HCT116 (cell line): ENCODE results near the gene DYNLT2.

Experiments used
- CEBPB ChIP-seq: IDR thresholded peaks from 2 replicates; pipeline ENCODE4 v1.6.1; 2012; ENCODE audit warnings: low read depth
- CTCF ChIP-seq, 3 experiments: fragments of 200-600 bp in 1 of 3; sonication (generic) in 1 of 3; IDR thresholded peaks in 2 of 3; conservative IDR thresholded peaks in 1 of 3; 2 replicates each; pipeline ENCODE4 v1.5.1; 2012 to 2017; ENCODE audit warnings: low read depth in 2 of 3, low read length in 2 of 3, antibody characterized with exemption in 1 of 3, borderline replicate concordance in 1 of 3, control low read depth in 1 of 3, mild to moderate bottlenecking in 1 of 3, mixed read lengths in 1 of 3, mixed run types in 1 of 3, moderate library complexity in 1 of 3; ENCODE audit not compliant: insufficient read depth in 1 of 3
- EGR1 ChIP-seq: IDR thresholded peaks from 2 replicates; pipeline ENCODE4 v1.6.1; 2012; ENCODE audit warnings: low read depth
- EZH2 ChIP-seq: fragments of 200-600 bp; sonication (generic); IDR thresholded peaks from 2 replicates; pipeline ENCODE4 v1.6.1; 2017; ENCODE audit warnings: antibody characterized with exemption, mixed run types
- FOSL1 ChIP-seq: IDR thresholded peaks from 2 replicates; pipeline ENCODE4 v1.6.1; 2012; ENCODE audit warnings: low read depth
- JUND ChIP-seq: IDR thresholded peaks from 2 replicates; pipeline ENCODE4 v1.6.1; 2012
- POLR2A ChIP-seq: IDR thresholded peaks from 2 replicates; pipeline ENCODE4 v1.7.0; 2011; ENCODE audit warnings: borderline replicate concordance; ENCODE audit not compliant: insufficient read depth, insufficient read length; ENCODE audit errors: extremely low read depth
- POLR2AphosphoS5 ChIP-seq: IDR thresholded peaks from 2 replicates; pipeline ENCODE4 v1.6.1; 2011; ENCODE audit warnings: mild to moderate bottlenecking, low read depth, low read length, moderate library complexity
- REST ChIP-seq: IDR thresholded peaks from 2 replicates; pipeline ENCODE4 v1.6.1; 2012; ENCODE audit warnings: low read depth
- SP1 ChIP-seq: IDR thresholded peaks from 2 replicates; pipeline ENCODE4 v1.6.1; 2012; ENCODE audit warnings: low read depth
- SRF ChIP-seq: IDR thresholded peaks from 2 replicates; pipeline ENCODE4 v1.6.1; 2012; ENCODE audit warnings: low read depth
- TCF7L2 ChIP-seq: IDR thresholded peaks from 2 replicates; pipeline ENCODE4 v1.7.0; 2011; ENCODE audit warnings: borderline replicate concordance, inconsistent platforms; ENCODE audit not compliant: insufficient read depth, insufficient read length; ENCODE audit errors: extremely low read depth
- YY1 ChIP-seq: IDR thresholded peaks from 2 replicates; pipeline ENCODE4 v1.6.1; 2011; ENCODE audit warnings: low read length, low read depth, moderate library complexity, mild to moderate bottlenecking; ENCODE audit not compliant: insufficient replicate concordance; ENCODE audit errors: extremely low read depth
- ZBTB33 ChIP-seq: IDR thresholded peaks from 2 replicates; pipeline ENCODE4 v1.6.1; 2011; ENCODE audit warnings: mild to moderate bottlenecking, low read length, moderate library complexity; ENCODE audit not compliant: insufficient replicate concordance; ENCODE audit errors: extremely low read depth

- TF ChIP-seq CTCF (IDR thresholded peaks at IDR 0.05 in 2 of 3, conservative IDR thresholded peaks at IDR 0.05 in 1 of 3; ENCODE audit: borderline replicate concordance in 1 of 3, insufficient read depth in 1 of 3, low read depth in 2 of 3, low read length in 2 of 3), result no peak
- TF ChIP-seq POLR2A, result no peak
- TF ChIP-seq TCF7L2, result no peak
- TF ChIP-seq SRF, result no peak
- no peak for TF ChIP-seq CEBPB
- peak; percentile 8; the same call in 1 of the 2 replicates for TF ChIP-seq POLR2AphosphoS5
- TF ChIP-seq EZH2, result no peak
- TF ChIP-seq FOSL1, result no peak
- TF ChIP-seq SP1, result no peak
- no peak for TF ChIP-seq YY1
- no peak for TF ChIP-seq JUND
- TF ChIP-seq ZBTB33, result no peak
- no peak for TF ChIP-seq REST
- no peak for TF ChIP-seq EGR1
These were observed 28.8 kb downstream of the DYNLT2 start for GRCh38 chr6:169722362-169723199.
